ENCODE results near the gene HOXA6. TPM values are rescaled to one million over a fixed set of nuclear protein-coding genes. Genes with fewer than 3 reads are reported as not detected.

HOXA6 gene
- total and polyA plus RNA-seq, 2 donors (not counting 1 experiment from before 2014, with no cell fraction given) = 0.18 to 0.49 TPM

GRCh38 chr7:27146491-27147198 lies 929 bp downstream of the HOXA6 start:
- peak overlapping the region; percentile 80 for H3K4me3 Mint-ChIP-seq
- H3K27me3 Mint-ChIP-seq = peaks cover 61% of the 10 kb centered on the region

DNA sequence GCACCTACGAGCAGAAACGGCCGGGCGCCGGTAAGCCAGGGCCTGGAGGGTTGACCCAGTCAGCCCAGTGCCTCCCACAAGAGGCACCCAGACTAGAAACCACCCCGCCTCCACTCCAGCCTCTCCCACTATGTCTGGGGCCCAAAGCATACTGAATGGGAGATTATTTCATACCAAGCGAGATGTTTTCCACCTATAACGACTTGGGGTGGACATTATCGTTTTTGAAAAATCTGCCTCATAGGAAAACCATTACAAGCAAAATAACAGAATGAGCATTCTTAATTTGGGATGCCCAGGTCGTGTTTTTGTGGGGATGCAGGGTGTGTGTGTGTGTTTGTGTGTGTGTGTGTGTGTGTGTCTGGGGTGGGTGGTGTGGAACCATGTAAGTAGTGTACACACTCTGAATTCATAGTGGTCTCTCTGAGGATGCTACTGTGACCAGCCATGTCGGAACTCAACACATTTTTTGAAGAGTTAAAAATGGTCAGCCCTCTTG lies 1.6 kb downstream of the HOXA6 start:
- Histone ChIP-seq H3K27me3 (replicated peaks in 1 of 4; ENCODE audit: control extremely low read depth in 1 of 4, control insufficient read depth in 3 of 4, insufficient read depth in 4 of 4, low read length in 3 of 4) (peaks cover 0 to 82% (median 50%) of the 10 kb centered on the region in 4 experiments), H3K27ac (ENCODE audit: low read length in 2 of 2) (no peak overlapping the region), H3K9ac (ENCODE audit: low read length) (no peak overlapping the region), H3K79me2 (ENCODE audit: control insufficient read depth, insufficient read depth, low read length) (no peaks in the 10 kb centered on the region), H3K36me3 (replicated peaks in 1 of 2; ENCODE audit: control extremely low read depth in 1 of 2, control insufficient read depth in 1 of 2, extremely low read depth in 1 of 2, insufficient read depth in 2 of 2, low read length in 1 of 2) (no peaks in the 10 kb centered on the region), H2AFZ (ENCODE audit: insufficient read depth, low read depth, low read length, poor library complexity, severe bottlenecking) (no peak overlapping the region), H3K4me1 (ENCODE audit: control insufficient read depth in 2 of 2, insufficient read depth in 2 of 2, low read length in 2 of 2) (peaks cover 31 to 33% of the 10 kb centered on the region in 2 donors), H3K4me2 (replicated peaks; ENCODE audit: low read depth, low read length, poor library complexity, severe bottlenecking) (no peak overlapping the region), H3K9me3 (ENCODE audit: control extremely low read depth in 1 of 3, control insufficient read depth in 2 of 3, insufficient read depth in 1 of 3, low read length in 2 of 3) (peaks cover 0 to 66% (median 0%) of the 10 kb centered on the region in 3 donors), H3K4me3 (ENCODE audit: control extremely low read depth in 1 of 5, extremely low read depth in 1 of 5, insufficient read depth in 1 of 5, low read depth in 2 of 5, low read length in 4 of 5) (no peak overlapping the region), H4K20me1 (ENCODE audit: control insufficient read depth, insufficient read depth, low read length, poor library complexity, severe bottlenecking) (no peaks in the 10 kb centered on the region)
- POLR2A ChIA-PET = no interaction called here
- 100% methylated on average over 5 of the region's 11 CpGs for WGBS (ENCODE audit: insufficient coverage)
- ATAC-seq (ENCODE audit: low read depth) (no peak), DNase-seq (no peak)
- Mint-ChIP-seq H3K4me3 (no peak overlapping the region), H3K27me3 (peaks cover 60% of the 10 kb centered on the region), H3K27ac (no peak overlapping the region), H3K4me1 (peaks cover 24% of the 10 kb centered on the region), H3K9me3 (ENCODE audit: insufficient read depth) (no peaks in the 10 kb centered on the region)
- CTCF ChIA-PET = interaction anchor here (0.8 kb wide), 1 partner anchor 17 kb away, joined by 3 read pairs; no protein-coding TSS in a partner anchor
- TF ChIP-seq, protein P1, sequence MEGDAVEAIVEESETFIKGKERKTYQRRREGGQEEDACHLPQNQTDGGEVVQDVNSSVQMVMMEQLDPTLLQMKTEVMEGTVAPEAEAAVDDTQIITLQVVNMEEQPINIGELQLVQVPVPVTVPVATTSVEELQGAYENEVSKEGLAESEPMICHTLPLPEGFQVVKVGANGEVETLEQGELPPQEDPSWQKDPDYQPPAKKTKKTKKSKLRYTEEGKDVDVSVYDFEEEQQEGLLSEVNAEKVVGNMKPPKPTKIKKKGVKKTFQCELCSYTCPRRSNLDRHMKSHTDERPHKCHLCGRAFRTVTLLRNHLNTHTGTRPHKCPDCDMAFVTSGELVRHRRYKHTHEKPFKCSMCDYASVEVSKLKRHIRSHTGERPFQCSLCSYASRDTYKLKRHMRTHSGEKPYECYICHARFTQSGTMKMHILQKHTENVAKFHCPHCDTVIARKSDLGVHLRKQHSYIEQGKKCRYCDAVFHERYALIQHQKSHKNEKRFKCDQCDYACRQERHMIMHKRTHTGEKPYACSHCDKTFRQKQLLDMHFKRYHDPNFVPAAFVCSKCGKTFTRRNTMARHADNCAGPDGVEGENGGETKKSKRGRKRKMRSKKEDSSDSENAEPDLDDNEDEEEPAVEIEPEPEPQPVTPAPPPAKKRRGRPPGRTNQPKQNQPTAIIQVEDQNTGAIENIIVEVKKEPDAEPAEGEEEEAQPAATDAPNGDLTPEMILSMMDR (IDR thresholded peaks at IDR 0.05) = no peak
- TF ChIP-seq EZH2 (IDR thresholded peaks at IDR 0.05; ENCODE audit: borderline replicate concordance, insufficient read depth, low read depth, low read length, poor library complexity, severe bottlenecking) = no peak
- intact Hi-C loops (cut with micrococcal nuclease) = no loop called here

More at GRCh38 chr7:27146491-27147198, 929 bp downstream of the HOXA6 start:
- TF ChIP-seq EZH2 (IDR thresholded peaks at IDR 0.05; ENCODE audit: borderline replicate concordance, insufficient read depth, low read depth, low read length, poor library complexity, severe bottlenecking) = no peak
- TF ChIP-seq, protein P1 (IDR thresholded peaks at IDR 0.05) = no peak
- peak; percentile 3 for DNase-seq
- Histone ChIP-seq H3K4me1 (ENCODE audit: control insufficient read depth in 2 of 2, insufficient read depth in 2 of 2, low read length in 2 of 2) (peaks cover 38 to 40% of the 10 kb centered on the region in 2 donors), H2AFZ (ENCODE audit: insufficient read depth, low read depth, low read length, poor library complexity, severe bottlenecking) (no peak overlapping the region), H3K4me3 (ENCODE audit: control extremely low read depth in 1 of 5, extremely low read depth in 1 of 5, insufficient read depth in 1 of 5, low read depth in 2 of 5, low read length in 4 of 5) (no peak overlapping the region), H3K27me3 (replicated peaks in 1 of 4; ENCODE audit: control extremely low read depth in 1 of 4, control insufficient read depth in 3 of 4, insufficient read depth in 4 of 4, low read length in 3 of 4) (peaks cover 0 to 89% (median 57%) of the 10 kb centered on the region in 4 experiments), H3K79me2 (ENCODE audit: control insufficient read depth, insufficient read depth, low read length) (no peaks in the 10 kb centered on the region), H3K36me3 (replicated peaks in 1 of 2; ENCODE audit: control extremely low read depth in 1 of 2, control insufficient read depth in 1 of 2, extremely low read depth in 1 of 2, insufficient read depth in 2 of 2, low read length in 1 of 2) (no peaks in the 10 kb centered on the region), H3K27ac (ENCODE audit: low read length in 2 of 2) (no peak overlapping the region), H4K20me1 (ENCODE audit: control insufficient read depth, insufficient read depth, low read length, poor library complexity, severe bottlenecking) (no peaks in the 10 kb centered on the region), H3K9ac (ENCODE audit: low read length) (no peak overlapping the region), H3K4me2 (replicated peaks; ENCODE audit: low read depth, low read length, poor library complexity, severe bottlenecking) (peak overlapping the region; percentile 69), H3K9me3 (ENCODE audit: control extremely low read depth in 1 of 3, control insufficient read depth in 2 of 3, insufficient read depth in 1 of 3, low read length in 2 of 3) (peaks cover 0 to 73% (median 0%) of the 10 kb centered on the region in 3 donors)
- ATAC-seq (ENCODE audit: low read depth) = no peak
- intact Hi-C loops (cut with micrococcal nuclease) = no loop called here
- H3K27ac Mint-ChIP-seq = no peak overlapping the region
- H3K4me1 Mint-ChIP-seq = peaks cover 31% of the 10 kb centered on the region
- ChIA-PET CTCF (interaction anchor here (6.9 kb wide), 1 partner anchor 16 kb away, joined by 52 read pairs; no protein-coding TSS in a partner anchor), POLR2A (no interaction called here)
- WGBS (ENCODE audit: insufficient coverage) = 91% methylated on average over 3 of the region's 5 CpGs
- no peaks in the 10 kb centered on the region for H3K9me3 Mint-ChIP-seq (ENCODE audit: insufficient read depth)

Measured in B cell (primary cell).